Measurements from ENCODE around the gene DNAJB13.

DNA sequence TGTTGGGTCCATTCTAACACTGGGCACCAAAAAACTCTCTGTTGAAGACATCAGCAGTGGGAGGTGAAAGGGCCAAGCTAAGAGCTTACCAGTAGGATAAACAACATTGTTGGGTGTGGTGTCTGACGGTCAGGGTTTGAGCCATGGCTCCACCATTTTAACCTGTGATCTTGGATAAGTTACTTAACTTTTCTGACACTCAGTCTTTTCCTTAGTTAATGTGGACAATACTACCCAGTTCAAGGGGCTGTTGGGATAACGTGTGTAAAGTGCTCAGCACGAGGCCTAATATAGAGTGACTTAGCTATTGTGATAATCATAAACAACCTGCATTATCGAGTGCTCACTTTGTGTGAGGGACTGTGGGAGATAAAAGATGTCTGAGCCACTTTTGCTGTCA is 52.0 kb downstream of the DNAJB13 start:
- TF ChIP-seq CSDC2 (CRISPR knock-in tag; IDR thresholded peaks at IDR 0.05) (no peak), BACH2 (CRISPR knock-in tag; IDR thresholded peaks at IDR 0.05; ENCODE audit: borderline replicate concordance) (no peak), ZC3H10 (CRISPR knock-in tag; IDR thresholded peaks at IDR 0.05) (no peak), ZNF565 (CRISPR knock-in tag; conservative IDR thresholded peaks at IDR 0.05; ENCODE audit: low read depth) (no peak), OSR1 (CRISPR knock-in tag; IDR thresholded peaks at IDR 0.05) (no peak), ZFP3 (CRISPR knock-in tag; IDR thresholded peaks at IDR 0.05) (no peak)
- TF ChIP-seq, protein P1, sequence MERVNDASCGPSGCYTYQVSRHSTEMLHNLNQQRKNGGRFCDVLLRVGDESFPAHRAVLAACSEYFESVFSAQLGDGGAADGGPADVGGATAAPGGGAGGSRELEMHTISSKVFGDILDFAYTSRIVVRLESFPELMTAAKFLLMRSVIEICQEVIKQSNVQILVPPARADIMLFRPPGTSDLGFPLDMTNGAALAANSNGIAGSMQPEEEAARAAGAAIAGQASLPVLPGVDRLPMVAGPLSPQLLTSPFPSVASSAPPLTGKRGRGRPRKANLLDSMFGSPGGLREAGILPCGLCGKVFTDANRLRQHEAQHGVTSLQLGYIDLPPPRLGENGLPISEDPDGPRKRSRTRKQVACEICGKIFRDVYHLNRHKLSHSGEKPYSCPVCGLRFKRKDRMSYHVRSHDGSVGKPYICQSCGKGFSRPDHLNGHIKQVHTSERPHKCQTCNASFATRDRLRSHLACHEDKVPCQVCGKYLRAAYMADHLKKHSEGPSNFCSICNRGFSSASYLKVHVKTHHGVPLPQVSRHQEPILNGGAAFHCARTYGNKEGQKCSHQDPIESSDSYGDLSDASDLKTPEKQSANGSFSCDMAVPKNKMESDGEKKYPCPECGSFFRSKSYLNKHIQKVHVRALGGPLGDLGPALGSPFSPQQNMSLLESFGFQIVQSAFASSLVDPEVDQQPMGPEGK (CRISPR knock-in tag; IDR thresholded peaks at IDR 0.05; ENCODE audit: borderline replicate concordance): no peak
- TF ChIP-seq, protein P2, sequence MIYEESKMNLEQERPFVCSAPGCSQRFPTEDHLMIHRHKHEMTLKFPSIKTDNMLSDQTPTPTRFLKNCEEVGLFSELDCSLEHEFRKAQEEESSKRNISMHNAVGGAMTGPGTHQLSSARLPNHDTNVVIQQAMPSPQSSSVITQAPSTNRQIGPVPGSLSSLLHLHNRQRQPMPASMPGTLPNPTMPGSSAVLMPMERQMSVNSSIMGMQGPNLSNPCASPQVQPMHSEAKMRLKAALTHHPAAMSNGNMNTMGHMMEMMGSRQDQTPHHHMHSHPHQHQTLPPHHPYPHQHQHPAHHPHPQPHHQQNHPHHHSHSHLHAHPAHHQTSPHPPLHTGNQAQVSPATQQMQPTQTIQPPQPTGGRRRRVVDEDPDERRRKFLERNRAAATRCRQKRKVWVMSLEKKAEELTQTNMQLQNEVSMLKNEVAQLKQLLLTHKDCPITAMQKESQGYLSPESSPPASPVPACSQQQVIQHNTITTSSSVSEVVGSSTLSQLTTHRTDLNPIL (CRISPR knock-in tag; IDR thresholded peaks at IDR 0.05; ENCODE audit: low read depth): no peak

All from SK-N-SH treated with all-trans-retinoic acid at 6 μM for 48 hours (cell line).